ENCODE results near the gene LMBRD1. TPM values are rescaled to one million over a fixed set of nuclear protein-coding genes. Genes with fewer than 3 reads are reported as not detected.

Gene LMBRD1
- total RNA-seq, 1 experiment from 2014 or later: 17.0 TPM

DNA sequence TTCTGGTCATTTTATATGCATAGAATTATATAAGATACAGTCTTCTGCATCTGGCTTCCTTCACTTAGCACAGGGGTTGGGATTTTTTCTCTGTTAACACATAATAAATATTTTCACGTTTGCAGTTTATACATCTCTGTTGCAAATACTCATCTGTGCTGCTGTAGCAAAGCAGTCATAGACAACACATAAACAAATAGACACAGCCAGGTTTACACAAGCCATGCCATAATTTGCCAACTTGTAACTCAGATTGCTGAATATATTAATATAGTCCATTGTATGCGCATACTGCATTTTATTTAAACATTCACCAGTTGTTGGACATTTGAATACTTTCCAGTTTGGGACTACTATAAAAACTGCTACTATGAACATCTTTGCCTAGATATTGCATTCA lies 35.0 kb downstream of the LMBRD1 start:
- Mint-ChIP-seq H3K4me1 (peaks cover 9% of the 10 kb centered on the region in 2 experiments), H3K4me3 (no peak overlapping the region)

More for the DNA sequence above, 35.0 kb downstream of the LMBRD1 start:
- Histone ChIP-seq H3K79me1 (ENCODE audit: insufficient read depth, low read depth, low read length, poor library complexity, severe bottlenecking) (no peaks in the 10 kb centered on the region), H4K8ac (replicated peaks; ENCODE audit: insufficient read length, low read depth, low read length) (no peak overlapping the region), H2AK5ac (ENCODE audit: insufficient read length, low read length) (no peak overlapping the region), H2BK120ac (ENCODE audit: low read depth, low read length, poor library complexity, severe bottlenecking) (no peak overlapping the region), H3K23ac (ENCODE audit: insufficient read length, low read depth, low read length) (no peak overlapping the region), H3K9ac (ENCODE audit: extremely low read depth, insufficient read length, low read length) (no peak overlapping the region), H3K4ac (ENCODE audit: low read depth, low read length) (no peak overlapping the region), H2BK20ac (ENCODE audit: low read depth, low read length, poor library complexity, severe bottlenecking) (no peak overlapping the region), H4K91ac (ENCODE audit: insufficient read length, low read depth, low read length) (no peak overlapping the region), H3K79me2 (ENCODE audit: insufficient read depth, low read length) (no peaks in the 10 kb centered on the region), H3K56ac (ENCODE audit: insufficient read length, low read depth, low read length) (no peak overlapping the region), H2BK12ac (ENCODE audit: insufficient read length, low read depth, low read length) (no peak overlapping the region), H3K18ac (ENCODE audit: insufficient read length, low read depth, low read length) (no peak overlapping the region), H3T11ph (ENCODE audit: low read length) (no peak overlapping the region), H3K23me2 (ENCODE audit: insufficient read length, low read depth, low read length, poor library complexity, severe bottlenecking) (no peaks in the 10 kb centered on the region), H3K4me2 (ENCODE audit: insufficient read depth, insufficient read length, low read length) (no peak overlapping the region), H3K14ac (ENCODE audit: insufficient read depth, low read length) (no peak overlapping the region), H4K20me1 (ENCODE audit: control insufficient read depth, insufficient read depth, insufficient read length) (no peaks in the 10 kb centered on the region), H2BK15ac (ENCODE audit: low read depth, low read length) (no peak overlapping the region), H4K5ac (ENCODE audit: insufficient read length, low read depth, low read length) (no peak overlapping the region), H3K27me3 (ENCODE audit: insufficient read depth, low read length) (no peaks in the 10 kb centered on the region), H3K27ac (ENCODE audit: insufficient read length, low read depth, low read length) (no peak overlapping the region), H3K4me1 (ENCODE audit: insufficient read depth, low read length) (peaks cover 5% of the 10 kb centered on the region; the same call in 1 of the 2 replicates), H3K9me3 (ENCODE audit: control insufficient read depth, low read depth, low read length) (no peaks in the 10 kb centered on the region), H2AFZ (ENCODE audit: low read length) (no peak overlapping the region), H2BK5ac (ENCODE audit: insufficient read length, low read length) (no peak overlapping the region)
- WGBS (ENCODE audit: extremely low coverage, insufficient read length, low lambda C conversion rate): no CpG with 5 or more reads among the region's 2 CpGs
- no peak for DNase-seq
- Mint-ChIP-seq H3K27me3 (ENCODE audit: low read depth) (no peaks in the 10 kb centered on the region), H3K9me3 (no peaks in the 10 kb centered on the region), H3K36me3 (ENCODE audit: insufficient read depth in 1 of 3, low read depth in 3 of 3) (peaks cover 0 to 2% (median 2%) of the 10 kb centered on the region in 3 experiments; a peak in 3 of 7 replicates), H3K27ac (no peak overlapping the region)
- TF ChIP-seq, protein P1, sequence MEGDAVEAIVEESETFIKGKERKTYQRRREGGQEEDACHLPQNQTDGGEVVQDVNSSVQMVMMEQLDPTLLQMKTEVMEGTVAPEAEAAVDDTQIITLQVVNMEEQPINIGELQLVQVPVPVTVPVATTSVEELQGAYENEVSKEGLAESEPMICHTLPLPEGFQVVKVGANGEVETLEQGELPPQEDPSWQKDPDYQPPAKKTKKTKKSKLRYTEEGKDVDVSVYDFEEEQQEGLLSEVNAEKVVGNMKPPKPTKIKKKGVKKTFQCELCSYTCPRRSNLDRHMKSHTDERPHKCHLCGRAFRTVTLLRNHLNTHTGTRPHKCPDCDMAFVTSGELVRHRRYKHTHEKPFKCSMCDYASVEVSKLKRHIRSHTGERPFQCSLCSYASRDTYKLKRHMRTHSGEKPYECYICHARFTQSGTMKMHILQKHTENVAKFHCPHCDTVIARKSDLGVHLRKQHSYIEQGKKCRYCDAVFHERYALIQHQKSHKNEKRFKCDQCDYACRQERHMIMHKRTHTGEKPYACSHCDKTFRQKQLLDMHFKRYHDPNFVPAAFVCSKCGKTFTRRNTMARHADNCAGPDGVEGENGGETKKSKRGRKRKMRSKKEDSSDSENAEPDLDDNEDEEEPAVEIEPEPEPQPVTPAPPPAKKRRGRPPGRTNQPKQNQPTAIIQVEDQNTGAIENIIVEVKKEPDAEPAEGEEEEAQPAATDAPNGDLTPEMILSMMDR (conservative IDR thresholded peaks at IDR 0.05): no peak

All from H9 (cell line).